Panc1 (cell line): Measurements from ENCODE around the gene WDR46. TPM values are rescaled to one million over a fixed set of nuclear protein-coding genes. Genes with fewer than 3 reads are reported as not detected.

Experiments
- ATAC-seq: fragments of 200-7000 bp; cut with Tn5 transposase; 2 replicates; pipeline ENCODE4 v1.9.1; 2020; ENCODE audit warnings: mild to moderate bottlenecking, moderate library complexity
- BruUV-seq: library from RNA; stranded (reverse); fragments of 400-500 nt; replicated peaks from 2 replicates; lab custom pipeline; 2021; lab: Mats Ljungman, UMichigan
- CTCF ChIA-PET: fragments of 300-600 bp; sonication (Branson Sonifier 250); formaldehyde crosslinking; loops from one replicate; lab custom pipeline; 2022; ENCODE audit warnings: antibody characterized with exemption; lab: Charles Lee
- POLR2A ChIA-PET: fragments of 300-600 bp; sonication (Branson Sonifier 250); formaldehyde crosslinking; loops from one replicate; lab custom pipeline; 2022; ENCODE audit warnings: antibody characterized with exemption; lab: Charles Lee
- DNase-seq: peaks from one replicate; pipeline ENCODE4 v3.0.0-alpha.2; 2010; ENCODE audit warnings: low read depth, low spot score
- H3K27ac ChIP-seq: 2 replicates; pipeline ENCODE4 v1.5.1; 2011; ENCODE audit warnings: mild to moderate bottlenecking, low read length, inconsistent platforms
- H3K27me3 ChIP-seq: fragments of 200-500 bp; sonication (Bioruptor generic); 2 replicates; pipeline ENCODE4 v1.6.0; 2014; ENCODE audit warnings: low read length, inconsistent platforms; ENCODE audit not compliant: control insufficient read depth, insufficient read depth
- H3K36me3 ChIP-seq: fragments of 200-500 bp; sonication (Bioruptor generic); 2 replicates; pipeline ENCODE4 v1.5.1; 2014; ENCODE audit warnings: inconsistent platforms, mild to moderate bottlenecking, low read length, moderate library complexity; ENCODE audit not compliant: control insufficient read depth, insufficient read depth
- H3K4me1 ChIP-seq: 2 replicates; pipeline ENCODE4 v1.5.1; 2011; ENCODE audit warnings: inconsistent platforms, mild to moderate bottlenecking, low read length, moderate library complexity; ENCODE audit not compliant: control insufficient read depth, insufficient read depth
- H3K4me3 ChIP-seq, 2 experiments: 2 replicates each; pipeline ENCODE4 v1.5.1; 2011 to 2012; ENCODE audit warnings: low read depth in 2 of 2, low read length in 2 of 2, mild to moderate bottlenecking in 2 of 2, inconsistent platforms in 1 of 2, moderate library complexity in 1 of 2
- H3K9me3 ChIP-seq: fragments of 200-500 bp; sonication (Bioruptor generic); 2 replicates; pipeline ENCODE4 v1.5.1; 2014; ENCODE audit warnings: low read depth, mild to moderate bottlenecking, inconsistent platforms, low read length, moderate library complexity; ENCODE audit not compliant: control insufficient read depth, insufficient read depth
- CTCF ChIP-seq: fragments of 450-650 bp; IDR thresholded peaks from 2 replicates; pipeline ENCODE4 v1.5.1; 2017; ENCODE audit warnings: mild to moderate bottlenecking
- POLR2AphosphoS5 ChIP-seq: IDR thresholded peaks from 2 replicates; pipeline ENCODE4 v1.6.1; 2012; ENCODE audit warnings: mild to moderate bottlenecking, low read depth, low read length, moderate library complexity
- REST ChIP-seq, 2 experiments: IDR thresholded peaks; 2 replicates each; pipeline ENCODE4 v1.6.1; 2011 to 2012; ENCODE audit warnings: low read depth in 2 of 2, control low read depth in 1 of 2, low read length in 1 of 2, mild to moderate bottlenecking in 1 of 2, moderate library complexity in 1 of 2; ENCODE audit not compliant: insufficient read depth in 1 of 2
- SIN3A ChIP-seq: IDR thresholded peaks from 2 replicates; pipeline ENCODE4 v1.6.1; 2012; ENCODE audit warnings: low read depth, mild to moderate bottlenecking, low read length, moderate library complexity, borderline replicate concordance; ENCODE audit not compliant: insufficient read depth
- TCF7L2 ChIP-seq: IDR thresholded peaks from 2 replicates; pipeline ENCODE4 v1.6.1; 2011; ENCODE audit warnings: mild to moderate bottlenecking, low read depth, low read length, inconsistent platforms
- in situ Hi-C: cut with HindIII; loops from 2 replicates; pipeline ENCODE4 v1.10.0; 2016; ENCODE audit warnings: low sequenced_read_pairs, low pct_unique_long_range_greater_than_20kb
- intact Hi-C: fragments of 100-400 bp; cut with micrococcal nuclease; formaldehyde crosslinking; loops from one replicate; pipeline ENCODE4 v1.10.0; 2022; ENCODE audit not compliant: unreplicated experiment
- total RNA-seq: library from RNA; stranded (reverse); gene quantifications from one replicate; pipeline ENCODE4 v1.2.1, GENCODE V29; 2021; ENCODE audit not compliant: unreplicated experiment

WDR46 gene
- total RNA-seq, 1 experiment from 2014 or later = 80.6 TPM

- intact Hi-C loops (no loop called here), in situ Hi-C loops (no loop called here)
- Histone ChIP-seq H3K36me3 (peaks cover 10% of the 10 kb centered on the region), H3K4me1 (peaks cover 53% of the 10 kb centered on the region), H3K27ac (peak overlapping the region; percentile 84), H3K4me3 (no peak overlapping the region; a peak in 1 of 4 replicates), H3K9me3 (no peaks in the 10 kb centered on the region), H3K27me3 (no peaks in the 10 kb centered on the region)
- DNase-seq (no peak), ATAC-seq (peak; percentile 6)
- ChIA-PET CTCF (interaction anchor here (1.1 to 2.0 kb wide), 2 partner anchors 21 to 67 kb away, joined by 5 to 9 read pairs; partner anchors contain the start of gene RGL2), POLR2A (interaction anchor here (2.4 kb wide), 1 partner anchor 11 kb away, joined by 11 read pairs; the partner anchor contains the start of genes PFDN6 and WDR46)
- no TSS peak for BruUV-seq
- TF ChIP-seq SIN3A = no peak
- TF ChIP-seq CTCF = no peak
- TF ChIP-seq TCF7L2 = no peak
- no peak; the same call in 1 of the 2 replicates for TF ChIP-seq POLR2AphosphoS5
- TF ChIP-seq REST (IDR thresholded peaks at IDR 0.05; ENCODE audit: insufficient read depth in 1 of 2, low read depth in 2 of 2, low read length in 1 of 2) = no peak
Measured at GRCh38 chr6:33278392-33278741, 10.7 kb downstream of the WDR46 start.

GRCh38 chr6:33277663-33278391, 11.2 kb downstream of the WDR46 start:
- intact Hi-C loops = no loop called here
- no TSS peak for BruUV-seq
- H3K27ac ChIP-seq = peak overlapping the region; percentile 84

More at GRCh38 chr6:33277663-33278391, 11.2 kb downstream of the WDR46 start:
- Histone ChIP-seq H3K4me3 (peak overlapping the region; percentile 97), H3K27me3 (no peaks in the 10 kb centered on the region), H3K9me3 (no peaks in the 10 kb centered on the region), H3K4me1 (peaks cover 53% of the 10 kb centered on the region), H3K36me3 (peaks cover 15% of the 10 kb centered on the region)
- in situ Hi-C loops = no loop called here
- ChIA-PET POLR2A (interaction anchor here (1.6 to 2.4 kb wide), 2 partner anchors 11 to 18 kb away, joined by 4 to 11 read pairs; partner anchors contain the start of genes PFDN6 and WDR46), CTCF (interaction anchor here (0.6 to 2.0 kb wide), 5 partner anchors 11 to 134 kb away, joined by 3 to 9 read pairs (median 5); partner anchors contain the start of genes PFDN6, RGL2 and WDR46)
- peak; percentile 4 for ATAC-seq
- TF ChIP-seq CTCF = no peak
- 0 out of 2 replicates have a peak, but pooled peaks have one; percentile 3 for TF ChIP-seq POLR2AphosphoS5
- no peak for TF ChIP-seq SIN3A
- no peak for TF ChIP-seq REST (IDR thresholded peaks at IDR 0.05; ENCODE audit: insufficient read depth in 1 of 2, low read depth in 2 of 2, low read length in 1 of 2)
- TF ChIP-seq TCF7L2 = no peak
- no peak for DNase-seq
